GM12891 (cell line): Measurements from ENCODE around the gene ADGRB3.

Source experiments
- POLR2A ChIP-seq: IDR thresholded peaks from 2 replicates; pipeline ENCODE4 v1.6.1; 2011; ENCODE audit warnings: low read depth, low read length, control low read depth
- POLR2AphosphoS5 ChIP-seq: IDR thresholded peaks from 2 replicates; pipeline ENCODE4 v1.6.1; 2011; ENCODE audit warnings: low read depth, low read length, control low read depth

GRCh38 chr6:68651011-68651985 is 16.2 kb downstream of the ADGRB3 start:
- TF ChIP-seq POLR2AphosphoS5, result no peak
- TF ChIP-seq POLR2A, result no peak
